Astrocyte (in vitro differentiated cells and primary cell): Measurements from ENCODE around the gene KSR2. TPM values are rescaled to one million over a fixed set of nuclear protein-coding genes. Genes with fewer than 3 reads are reported as not detected.

ENCODE experiments used
- DNase-seq: peaks from one replicate; pipeline ENCODE4 v3.0.0-alpha.2; 2010; ENCODE audit warnings: low read depth
- FAIRE-seq: peaks from 2 replicates; lab custom pipeline; 2011; peaks lifted over from hg19 to GRCh38; lab: Jason Lieb, UNC
- H2AFZ ChIP-seq: 2 replicates; pipeline ENCODE4 v1.6.0; 2012; ENCODE audit warnings: low read depth, low read length, inconsistent platforms
- H3K27ac ChIP-seq: 2 replicates; pipeline ENCODE4 v1.5.1; 2011; ENCODE audit warnings: low read depth, low read length, inconsistent platforms
- H3K27me3 ChIP-seq: 2 replicates; pipeline ENCODE4 v1.6.0; 2011; ENCODE audit warnings: low read length, inconsistent platforms; ENCODE audit not compliant: insufficient read depth
- H3K36me3 ChIP-seq: 2 replicates; pipeline ENCODE4 v1.5.1; 2011; ENCODE audit warnings: low read length, inconsistent platforms; ENCODE audit not compliant: insufficient read depth
- H3K4me1 ChIP-seq: 2 replicates; pipeline ENCODE4 v1.5.1; 2011; ENCODE audit warnings: low read length, inconsistent platforms; ENCODE audit not compliant: insufficient read depth
- H3K4me2 ChIP-seq: 2 replicates; pipeline ENCODE4 v1.6.0; 2012; ENCODE audit warnings: low read length, inconsistent platforms
- H3K4me3 ChIP-seq: 2 replicates; pipeline ENCODE4 v1.5.1; 2011; ENCODE audit warnings: low read depth, mild to moderate bottlenecking, low read length, inconsistent platforms; ENCODE audit not compliant: insufficient read depth
- H3K79me2 ChIP-seq: 2 replicates; pipeline ENCODE4 v1.6.0; 2012; ENCODE audit warnings: mild to moderate bottlenecking, low read length, inconsistent platforms; ENCODE audit not compliant: insufficient read depth
- H3K9ac ChIP-seq: 2 replicates; pipeline ENCODE4 v1.6.0; 2012; ENCODE audit warnings: mild to moderate bottlenecking, low read length, inconsistent platforms
- H3K9me3 ChIP-seq: 2 replicates; pipeline ENCODE4 v1.5.1; 2012; ENCODE audit warnings: low read depth, mild to moderate bottlenecking, low read length, inconsistent platforms; ENCODE audit not compliant: insufficient read depth
- H4K20me1 ChIP-seq: 2 replicates; pipeline ENCODE4 v1.6.0; 2012; ENCODE audit warnings: low read length, inconsistent platforms; ENCODE audit not compliant: insufficient read depth
- H3K27ac Mint-ChIP-seq: one replicate; pipeline ENCODE4 v1.8.0; 2021; ENCODE audit warnings: mild to moderate bottlenecking, mixed read lengths; ENCODE audit not compliant: unreplicated experiment
- H3K27me3 Mint-ChIP-seq: one replicate; pipeline ENCODE4 v1.8.0; 2021; ENCODE audit warnings: low read depth, mixed read lengths; ENCODE audit not compliant: unreplicated experiment
- H3K36me3 Mint-ChIP-seq: one replicate; pipeline ENCODE4 v1.8.0; 2021; ENCODE audit warnings: low read depth, mixed read lengths; ENCODE audit not compliant: unreplicated experiment
- H3K4me1 Mint-ChIP-seq: one replicate; pipeline ENCODE4 v1.8.0; 2021; ENCODE audit warnings: low read depth, mixed read lengths; ENCODE audit not compliant: unreplicated experiment
- H3K4me3 Mint-ChIP-seq: one replicate; pipeline ENCODE4 v1.8.0; 2021; ENCODE audit warnings: mild to moderate bottlenecking, moderate library complexity, mixed read lengths; ENCODE audit not compliant: unreplicated experiment
- H3K9me3 Mint-ChIP-seq: one replicate; pipeline ENCODE4 v1.8.0; 2021; ENCODE audit warnings: mild to moderate bottlenecking, mixed read lengths; ENCODE audit not compliant: unreplicated experiment
- CTCF ChIP-seq: IDR thresholded peaks from 2 replicates; pipeline ENCODE4 v1.5.1; 2011; ENCODE audit warnings: low read depth, mild to moderate bottlenecking, inconsistent platforms, low read length, moderate library complexity; ENCODE audit not compliant: insufficient read depth
- EZH2 ChIP-seq: IDR thresholded peaks from 2 replicates; pipeline ENCODE4 v1.6.1; 2012; ENCODE audit warnings: mild to moderate bottlenecking, low read length, inconsistent platforms; ENCODE audit not compliant: insufficient read depth
- total RNA-seq: library from RNA; stranded (reverse); gene quantifications from 2 replicates; pipeline ENCODE4 v1.2.1, GENCODE V29; 2021

KSR2 gene
- total RNA-seq, 1 donor from 2014 or later = 0.98 TPM

- H3K36me3 ChIP-seq = peaks cover 14% of the 10 kb centered on the region
- no peak overlapping the region for H3K27ac Mint-ChIP-seq
- H3K9ac ChIP-seq = no peak overlapping the region
- H3K4me3 ChIP-seq = no peak overlapping the region
- H3K4me2 ChIP-seq = no peak overlapping the region
- peaks cover 21% of the 10 kb centered on the region for H3K79me2 ChIP-seq
- peaks cover 5% of the 10 kb centered on the region for H3K4me1 ChIP-seq
- H3K4me3 Mint-ChIP-seq = no peak overlapping the region
- H4K20me1 ChIP-seq = no peaks in the 10 kb centered on the region
- H3K27ac ChIP-seq = no peak overlapping the region
- no peaks in the 10 kb centered on the region for H3K9me3 ChIP-seq
- H3K9me3 Mint-ChIP-seq = no peaks in the 10 kb centered on the region
- no peaks in the 10 kb centered on the region for H3K36me3 Mint-ChIP-seq
- no peaks in the 10 kb centered on the region for H3K4me1 Mint-ChIP-seq
- H2AFZ ChIP-seq = no peak overlapping the region
- TF ChIP-seq CTCF (no peak), EZH2 (no peak)
- no peak for DNase-seq
- H3K27me3 ChIP-seq = no peaks in the 10 kb centered on the region
- no peak for FAIRE-seq
- H3K27me3 Mint-ChIP-seq = no peaks in the 10 kb centered on the region
Observed at GRCh38 chr12:118015306-118015705, 46.5 kb upstream of the KSR2 start.

GRCh38 chr12:118013283-118013682 is 44.5 kb upstream of the KSR2 start:
- Histone ChIP-seq H3K4me3 (no peak overlapping the region), H3K79me2 (peaks cover 18% of the 10 kb centered on the region), H3K9me3 (no peaks in the 10 kb centered on the region), H3K4me2 (no peak overlapping the region), H3K36me3 (no peaks in the 10 kb centered on the region), H3K9ac (no peak overlapping the region), H3K4me1 (peaks cover 5% of the 10 kb centered on the region), H3K27me3 (no peaks in the 10 kb centered on the region), H4K20me1 (no peaks in the 10 kb centered on the region), H2AFZ (no peak overlapping the region), H3K27ac (no peak overlapping the region)
- Mint-ChIP-seq H3K9me3 (no peaks in the 10 kb centered on the region), H3K36me3 (no peaks in the 10 kb centered on the region), H3K4me1 (no peaks in the 10 kb centered on the region), H3K27me3 (peaks cover 4% of the 10 kb centered on the region), H3K27ac (no peak overlapping the region), H3K4me3 (no peak overlapping the region)
- FAIRE-seq (no peak), DNase-seq (no peak)
- TF ChIP-seq CTCF (no peak), EZH2 (no peak)

DNA sequence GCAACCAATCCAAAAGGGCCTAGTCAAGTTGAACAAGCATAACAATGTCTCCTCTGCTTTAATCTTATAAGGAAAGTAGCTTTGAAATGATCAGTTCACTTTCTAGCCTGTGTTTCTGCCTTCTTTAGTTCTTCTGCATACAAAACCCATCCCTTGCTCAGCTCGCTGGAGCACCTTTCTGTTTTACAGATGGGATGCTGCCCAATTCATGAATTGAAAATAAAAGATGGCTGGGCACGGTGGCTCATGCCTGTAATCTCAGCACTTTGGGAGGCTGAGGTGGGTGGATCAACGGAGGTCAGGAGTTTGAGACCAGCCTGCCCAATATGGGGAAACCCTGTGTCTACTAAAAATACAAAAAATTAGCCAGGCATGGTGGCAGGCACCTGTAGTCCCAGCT is 43.2 kb upstream of the KSR2 start:
- Histone ChIP-seq H3K4me2 (no peak overlapping the region), H3K27ac (no peak overlapping the region), H4K20me1 (no peaks in the 10 kb centered on the region), H3K9ac (no peak overlapping the region), H2AFZ (no peak overlapping the region), H3K4me3 (no peak overlapping the region), H3K4me1 (peaks cover 5% of the 10 kb centered on the region), H3K9me3 (no peaks in the 10 kb centered on the region), H3K27me3 (no peaks in the 10 kb centered on the region), H3K36me3 (no peaks in the 10 kb centered on the region), H3K79me2 (peaks cover 5% of the 10 kb centered on the region)
- no peaks in the 10 kb centered on the region for H3K4me1 Mint-ChIP-seq
- FAIRE-seq = no peak
- H3K36me3 Mint-ChIP-seq = no peaks in the 10 kb centered on the region
- TF ChIP-seq CTCF (no peak), EZH2 (no peak)
- peaks cover 6% of the 10 kb centered on the region for H3K27me3 Mint-ChIP-seq
- H3K27ac Mint-ChIP-seq = no peak overlapping the region
- H3K4me3 Mint-ChIP-seq = no peak overlapping the region
- no peaks in the 10 kb centered on the region for H3K9me3 Mint-ChIP-seq
- no peak for DNase-seq
